IPS-20b (cell line): Measurements from ENCODE around the gene LARP1.

Experiments
- H3K27ac ChIP-seq: one replicate; pipeline ENCODE4 v1.5.1; 2013; ENCODE audit warnings: low read length
- H3K27me3 ChIP-seq: 2 replicates; pipeline ENCODE4 v1.6.1; 2013; ENCODE audit warnings: mild to moderate bottlenecking, low read length, inconsistent platforms; ENCODE audit not compliant: insufficient read depth
- H3K36me3 ChIP-seq: 2 replicates; pipeline ENCODE4 v1.6.1; 2013; ENCODE audit warnings: low read depth, mild to moderate bottlenecking, inconsistent platforms, low read length, moderate library complexity; ENCODE audit not compliant: insufficient read depth
- H3K4me1 ChIP-seq: 2 replicates; pipeline ENCODE4 v1.6.1; 2013; ENCODE audit warnings: mild to moderate bottlenecking, control low read depth, inconsistent platforms, low read length, moderate library complexity; ENCODE audit not compliant: insufficient read depth
- H3K4me3 ChIP-seq: 2 replicates; pipeline ENCODE4 v1.5.1; 2013; ENCODE audit warnings: mild to moderate bottlenecking, low read length, inconsistent platforms
- H3K9ac ChIP-seq: 2 replicates; pipeline ENCODE4 v1.6.1; 2013; ENCODE audit warnings: low read depth, mild to moderate bottlenecking, inconsistent platforms, low read length, moderate library complexity
- H3K9me3 ChIP-seq: 2 replicates; pipeline ENCODE4 v1.6.1; 2013; ENCODE audit warnings: mild to moderate bottlenecking, low read depth, low read length, inconsistent platforms; ENCODE audit not compliant: insufficient read depth

LARP1 gene

DNA sequence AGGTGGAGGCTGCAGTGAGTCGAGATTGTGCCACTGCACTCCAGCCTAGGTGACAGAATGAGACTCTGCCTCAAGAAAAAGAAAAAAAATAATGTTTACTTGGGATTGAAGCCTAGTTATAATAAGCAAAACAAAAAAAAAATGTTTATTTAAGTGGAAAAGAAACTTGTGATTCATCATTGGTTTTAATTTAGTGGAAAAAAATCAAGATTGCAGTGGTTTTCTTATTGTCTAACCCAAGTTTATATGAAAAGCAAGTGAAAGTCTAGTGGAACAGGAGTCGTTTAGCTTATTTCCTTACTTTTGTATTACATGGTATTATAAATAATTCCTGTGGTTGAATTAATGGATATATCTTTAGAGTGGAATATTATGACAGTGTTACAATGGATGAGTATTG, 111.7 kb downstream of the LARP1 start:
- no peak overlapping the region for H3K4me3 ChIP-seq
- H3K9me3 ChIP-seq, result no peaks in the 10 kb centered on the region
- H3K27me3 ChIP-seq, result no peaks in the 10 kb centered on the region
- no peak overlapping the region for H3K9ac ChIP-seq
- H3K36me3 ChIP-seq, result peaks cover 74% of the 10 kb centered on the region
- H3K27ac ChIP-seq, result no peak overlapping the region
- no peaks in the 10 kb centered on the region for H3K4me1 ChIP-seq
